GM18951 (cell line): ENCODE measurements around the gene NEMF.
"Not testable (repeated sequence)": the region's sequence is repeated elsewhere in the genome, so short reads cannot be mapped to it uniquely, and the experiment has no call there.

Experiments used
- POLR2A ChIP-seq: IDR thresholded peaks from 4 replicates; pipeline ENCODE4 v1.6.1; 2011; ENCODE audit warnings: mild to moderate bottlenecking; ENCODE audit not compliant: insufficient read length, insufficient read depth; ENCODE audit errors: extremely low read depth
- in situ Hi-C: fragments of 300-500 bp; cut with MboI; formaldehyde crosslinking; loops from one replicate; pipeline ENCODE4 v1.12.0; 2022; ENCODE audit warnings: low sequenced_read_pairs, mixed read lengths, inconsistent platforms; ENCODE audit not compliant: unreplicated experiment

The NEMF gene

GRCh38 chr14:49852301-49853157 lies at the start of gene NEMF:
Gene NEMF, minus strand, starts transcription at chr14:49852788. Its CDS starts 35 bp downstream, at chr14:49852753.
- in situ Hi-C loops = loop anchor here (25.0 kb wide), 1 partner anchor 685 kb away; the partner anchor contains the start of gene MAP4K5
- TF ChIP-seq POLR2A = peak; percentile 82

- in situ Hi-C loops = no loop called here
- TF ChIP-seq POLR2A = no peak
Measured at GRCh38 chr14:49900973-49901372, 48.4 kb upstream of the NEMF start.

GRCh38 chr14:49898485-49898884 lies 45.9 kb upstream of the NEMF start:
- no peak for TF ChIP-seq POLR2A
- in situ Hi-C loops = no loop called here

- TF ChIP-seq POLR2A = no peak
- in situ Hi-C loops = no loop called here
Measured at GRCh38 chr14:49897965-49898364, 45.4 kb upstream of the NEMF start.

- in situ Hi-C loops = no loop called here
- TF ChIP-seq POLR2A = no peak
Measured at GRCh38 chr14:49897414-49897813, 44.8 kb upstream of the NEMF start.

GRCh38 chr14:49896966-49897365 lies 44.4 kb upstream of the NEMF start:
- TF ChIP-seq POLR2A = no peak
- in situ Hi-C loops = no loop called here

GRCh38 chr14:49896272-49896671 lies 43.7 kb upstream of the NEMF start:
- in situ Hi-C loops = not testable (repeated sequence)

GRCh38 chr14:49895480-49895879 lies 42.9 kb upstream of the NEMF start:
- TF ChIP-seq POLR2A = no peak
- in situ Hi-C loops = no loop called here

- in situ Hi-C loops = not testable (repeated sequence)
Measured at GRCh38 chr14:49894214-49895107, 41.9 kb upstream of the NEMF start.

GRCh38 chr14:49893309-49894213 lies 41.0 kb upstream of the NEMF start:
- TF ChIP-seq POLR2A = no peak
- in situ Hi-C loops = no loop called here

- in situ Hi-C loops = no loop called here
- TF ChIP-seq POLR2A = peak; percentile 94
Measured at GRCh38 chr14:49892636-49893308, 40.2 kb upstream of the NEMF start, which contains the start of gene ARF6. Gene ARF6, plus strand, starts transcription at chr14:49893082. Its CDS starts 655 bp downstream, at chr14:49893737.

GRCh38 chr14:49892301-49892635 lies 39.7 kb upstream of the NEMF start:
- in situ Hi-C loops = no loop called here
- no peak for TF ChIP-seq POLR2A

GRCh38 chr14:49888293-49888692 lies 35.7 kb upstream of the NEMF start:
- no peak for TF ChIP-seq POLR2A
- in situ Hi-C loops = no loop called here
